ENCODE measurements around the gene SLC26A8.

SLC26A8 gene

GRCh38 chr6:36023996-36024795 is at the start of gene SLC26A8:
SLC26A8 (minus strand) TSS chr6:36024641; CDS start chr6:36019707, 4,934 bp downstream.
- no peak for DNase-seq (ENCODE audit: low read depth)

GRCh38 chr6:36073587-36073986 is 49.1 kb upstream of the SLC26A8 start:
- DNase-seq (ENCODE audit: low read depth), result no peak

- no peak for DNase-seq (ENCODE audit: low read depth)
These were observed 48.2 kb upstream of the SLC26A8 start for GRCh38 chr6:36072681-36073080.

GRCh38 chr6:36071714-36072113 is 47.3 kb upstream of the SLC26A8 start:
- no peak for DNase-seq (ENCODE audit: low read depth)

- no peak for DNase-seq (ENCODE audit: low read depth)
These were observed 46.8 kb upstream of the SLC26A8 start for GRCh38 chr6:36071281-36071680.

GRCh38 chr6:36070252-36070651 is 45.8 kb upstream of the SLC26A8 start:
- DNase-seq (ENCODE audit: low read depth), result no peak

GRCh38 chr6:36069573-36069972 is 45.1 kb upstream of the SLC26A8 start:
- no peak for DNase-seq (ENCODE audit: low read depth)

- no peak for DNase-seq (ENCODE audit: low read depth)
These were observed 44.1 kb upstream of the SLC26A8 start for GRCh38 chr6:36068586-36068985.

- DNase-seq (ENCODE audit: low read depth), result no peak
These were observed 43.6 kb upstream of the SLC26A8 start for GRCh38 chr6:36068012-36068392.

- no peak for DNase-seq (ENCODE audit: low read depth)
These were observed 43.1 kb upstream of the SLC26A8 start for GRCh38 chr6:36067374-36068011.

GRCh38 chr6:36066817-36067216 is 42.4 kb upstream of the SLC26A8 start:
- no peak for DNase-seq (ENCODE audit: low read depth)

- DNase-seq (ENCODE audit: low read depth), result no peak
These were observed 41.5 kb upstream of the SLC26A8 start for GRCh38 chr6:36065916-36066315.

GRCh38 chr6:36064770-36065396 is 40.4 kb upstream of the SLC26A8 start:
- no peak for DNase-seq (ENCODE audit: low read depth)

- no peak for DNase-seq (ENCODE audit: low read depth)
These were observed 39.0 kb upstream of the SLC26A8 start for GRCh38 chr6:36063318-36064060.

- no peak for DNase-seq (ENCODE audit: low read depth)
These were observed 37.8 kb upstream of the SLC26A8 start for GRCh38 chr6:36062247-36062646.

GRCh38 chr6:36061236-36061635 is 36.8 kb upstream of the SLC26A8 start:
- DNase-seq (ENCODE audit: low read depth), result no peak

GRCh38 chr6:36056178-36056577 is 31.7 kb upstream of the SLC26A8 start:
- DNase-seq (ENCODE audit: low read depth), result no peak

- no peak for DNase-seq (ENCODE audit: low read depth)
These were observed 30.5 kb upstream of the SLC26A8 start for GRCh38 chr6:36054956-36055355.

GRCh38 chr6:36054415-36054814 is 30.0 kb upstream of the SLC26A8 start:
- DNase-seq (ENCODE audit: low read depth), result no peak

GRCh38 chr6:36053878-36054277 is 29.4 kb upstream of the SLC26A8 start:
- DNase-seq (ENCODE audit: low read depth), result no peak

- DNase-seq (ENCODE audit: low read depth), result no peak
These were observed 27.7 kb upstream of the SLC26A8 start for GRCh38 chr6:36052097-36052496.

- DNase-seq (ENCODE audit: low read depth), result no peak
These were observed 26.7 kb upstream of the SLC26A8 start for GRCh38 chr6:36050947-36051710.
